Measurements from ENCODE around the gene SGPP2. TPM values are rescaled to one million over a fixed set of nuclear protein-coding genes. Genes with fewer than 3 reads are reported as not detected.
A peak's percentile ranks its signal among the peaks of the same experiment; 100 is the strongest.
"Not testable (repeated sequence)": the region's sequence is repeated elsewhere in the genome, so short reads cannot be mapped to it uniquely, and the experiment has no call there.

SGPP2 gene
- total RNA-seq, 1 donor from 2014 or later = 19.0 TPM

DNA sequence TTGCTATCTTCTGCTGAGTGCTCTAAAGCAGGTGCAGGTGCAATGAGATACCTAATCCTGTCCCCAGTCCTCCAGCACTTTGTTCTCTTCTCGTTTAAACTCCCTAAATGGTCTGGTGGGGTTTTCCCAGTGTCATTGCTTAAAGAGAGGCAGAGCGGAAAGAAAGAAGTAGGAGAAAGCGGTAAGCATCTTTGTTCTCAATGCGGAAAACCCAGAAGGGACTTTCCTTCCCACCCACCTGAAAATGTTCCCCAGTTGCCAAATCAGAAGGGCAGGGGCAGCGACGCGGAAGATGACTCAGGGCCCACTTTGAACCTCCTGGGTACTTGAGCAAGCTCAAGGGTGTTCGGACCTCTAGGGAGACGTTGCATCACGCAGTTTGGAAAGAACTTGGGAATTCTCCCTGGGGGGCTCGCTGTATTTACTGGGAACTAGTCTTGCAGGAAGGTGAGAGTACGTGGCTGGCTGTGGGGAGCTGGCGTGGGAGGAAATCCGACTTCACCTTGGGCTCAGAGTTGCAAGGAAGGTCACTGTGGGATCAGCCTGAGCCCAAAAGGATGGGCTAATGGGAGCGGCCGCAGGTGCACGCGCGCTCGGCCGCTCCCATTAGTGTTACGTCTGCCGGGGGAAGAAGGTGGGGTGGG, 589 bp upstream of the SGPP2 start:
- intact Hi-C loops (cut with DNase I) = loop anchor here (2.0 to 10.0 kb wide), 2 partner anchors 103 to 141 kb away; a partner anchor contains a TSS
- ATAC-seq (no peak), DNase-seq (ENCODE audit: missing footprints) (no peak)

DNA sequence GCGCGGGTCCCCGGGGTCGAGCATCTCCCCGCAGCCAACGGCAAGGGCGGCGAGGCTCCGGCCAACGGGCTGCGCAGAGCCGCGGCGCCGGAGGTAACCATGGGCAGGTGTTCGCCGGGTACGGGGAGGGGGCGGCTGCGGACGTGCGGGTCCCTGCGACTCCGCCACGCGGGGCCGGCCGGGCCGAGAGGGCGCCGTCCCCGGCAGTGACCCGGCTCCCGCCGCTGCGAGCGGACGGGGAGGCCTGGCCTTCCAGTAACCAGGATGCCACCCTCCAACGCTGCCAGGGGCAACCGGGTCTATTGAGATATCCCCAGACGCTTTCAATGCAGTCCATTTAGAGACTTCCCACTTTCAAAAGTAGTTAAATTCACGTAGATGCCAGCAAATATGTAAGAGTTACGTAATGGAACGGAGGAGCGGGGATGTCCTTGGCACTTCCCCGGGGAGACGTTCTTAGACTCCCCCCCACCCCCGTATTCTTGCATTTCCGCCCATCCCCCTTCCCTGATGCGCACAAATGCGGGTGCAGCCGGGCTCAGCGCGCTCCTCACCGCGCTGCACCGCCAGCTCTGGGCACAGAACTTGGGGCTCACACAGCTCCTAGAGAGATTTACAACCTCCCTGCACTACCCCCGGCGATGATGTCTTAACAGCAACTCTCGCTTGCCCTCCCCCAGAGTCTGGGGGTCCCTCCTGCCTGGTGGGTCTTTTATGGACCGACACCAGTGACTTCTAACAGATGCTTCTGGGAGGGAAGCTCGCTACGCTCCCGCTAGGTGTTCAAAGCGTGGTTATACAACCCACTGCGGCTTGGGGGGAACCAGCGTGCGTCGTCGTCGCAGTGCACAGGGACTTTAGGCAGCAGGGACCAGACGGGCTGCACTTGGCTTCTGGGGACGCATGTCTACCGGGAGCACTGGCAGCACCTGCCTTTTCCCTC, 657 bp downstream of the SGPP2 start:
- DNase-seq (ENCODE audit: missing footprints) (peak; percentile 60), ATAC-seq (peak; percentile 60)
- intact Hi-C loops (cut with DNase I) = loop anchor here (2.0 to 10.0 kb wide), 2 partner anchors 104 to 140 kb away; a partner anchor contains a TSS

DNA sequence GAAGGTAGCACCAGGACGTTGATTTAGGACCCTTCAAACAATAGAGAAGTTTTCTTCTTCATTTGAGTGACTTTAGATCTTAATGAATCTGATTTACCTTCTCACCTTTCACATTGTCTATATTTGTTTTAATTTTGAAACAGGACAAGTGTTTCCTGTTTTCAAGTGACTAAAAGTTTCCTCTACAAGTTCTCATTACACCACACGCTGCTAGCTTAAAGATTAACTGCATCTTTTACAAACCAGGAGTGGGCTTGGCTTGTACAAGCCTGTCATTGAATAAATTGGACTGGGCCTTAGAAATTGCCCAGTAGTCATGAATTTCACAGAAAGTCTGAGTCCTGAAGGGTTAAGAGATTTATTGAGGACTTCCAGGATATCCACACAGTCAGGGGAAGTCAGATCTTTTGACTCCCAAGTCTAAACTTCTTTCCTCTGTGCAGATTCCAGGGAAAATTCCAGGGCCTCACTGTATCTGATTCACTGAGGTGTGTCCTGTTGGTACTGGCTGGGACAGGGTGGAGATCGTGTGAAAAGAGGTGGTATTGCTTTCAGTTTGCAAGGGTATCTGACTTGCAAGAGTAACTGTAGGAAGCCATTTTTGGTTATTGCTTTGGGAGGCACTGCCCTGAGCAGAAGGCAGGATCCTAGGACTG, 3.4 kb downstream of the SGPP2 start:
- ATAC-seq (no peak), DNase-seq (ENCODE audit: missing footprints) (no peak)
- intact Hi-C loops (cut with DNase I) = loop anchor here (10.0 kb wide), 1 partner anchor 137 kb away; no protein-coding TSS in a partner anchor

DNA sequence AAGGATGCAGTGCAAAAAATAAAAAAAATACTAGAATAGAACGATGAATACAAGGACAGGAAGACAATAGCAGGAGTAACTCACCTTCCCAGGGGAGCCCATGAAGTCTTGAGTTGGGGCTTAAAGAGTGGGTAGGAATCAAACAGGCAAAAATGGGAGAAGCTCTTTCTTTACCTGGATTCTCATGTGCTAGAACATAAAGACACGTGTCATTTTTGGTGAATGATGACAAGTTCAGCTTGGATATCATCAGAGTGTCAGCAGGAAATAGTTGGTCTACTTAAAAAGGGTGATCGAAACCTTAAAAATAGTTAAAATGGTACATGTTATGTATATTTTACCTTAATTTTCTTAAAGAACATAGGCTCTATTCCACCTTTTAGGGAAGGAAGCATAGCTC, 5.7 kb downstream of the SGPP2 start:
- intact Hi-C loops (cut with DNase I) = no loop called here
- ATAC-seq (no peak), DNase-seq (ENCODE audit: missing footprints) (no peak)

DNA sequence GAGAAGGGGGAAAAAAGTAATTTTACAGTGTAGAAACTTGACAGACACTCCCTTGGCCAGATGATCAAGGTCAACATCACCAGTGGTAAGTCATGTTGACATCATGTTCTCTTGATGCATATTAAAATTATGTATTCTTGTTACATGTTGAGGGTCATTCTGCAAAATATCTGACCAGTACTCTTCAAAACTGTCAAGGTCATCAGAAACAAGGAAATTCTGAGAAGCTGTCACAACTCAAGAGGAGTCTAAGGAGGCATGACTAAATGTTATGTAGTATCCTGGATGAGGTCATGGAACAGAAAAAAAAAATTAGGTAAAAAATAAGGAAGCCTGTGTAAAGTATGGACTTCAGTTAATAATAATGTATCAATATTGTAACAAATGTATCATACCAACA, 6.3 kb downstream of the SGPP2 start:
- intact Hi-C loops (cut with DNase I) = no loop called here
- ATAC-seq (no peak), DNase-seq (ENCODE audit: missing footprints) (no peak)

DNA sequence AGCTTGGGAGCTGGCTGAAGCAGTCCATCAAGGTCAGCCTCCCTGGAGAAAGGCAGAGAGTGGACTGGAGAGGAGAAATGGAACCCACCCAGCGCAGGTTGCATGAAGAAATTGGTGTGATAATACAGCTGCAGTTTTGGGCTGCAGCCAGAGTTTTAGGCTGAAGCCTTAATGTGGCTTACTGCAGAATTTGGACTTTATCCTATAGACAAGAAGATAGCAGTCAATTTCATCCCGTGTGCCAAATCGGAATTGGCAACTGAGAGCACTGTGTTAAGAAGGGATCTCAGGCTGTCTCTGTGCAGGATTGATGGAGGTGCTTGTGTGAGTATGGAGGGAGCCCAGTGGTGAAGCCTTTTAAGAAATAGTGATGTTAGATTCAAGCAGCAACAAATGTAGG, 7.5 kb downstream of the SGPP2 start:
- DNase-seq (ENCODE audit: missing footprints) = no peak
- intact Hi-C loops (cut with DNase I) = no loop called here
- no peak for ATAC-seq

DNA sequence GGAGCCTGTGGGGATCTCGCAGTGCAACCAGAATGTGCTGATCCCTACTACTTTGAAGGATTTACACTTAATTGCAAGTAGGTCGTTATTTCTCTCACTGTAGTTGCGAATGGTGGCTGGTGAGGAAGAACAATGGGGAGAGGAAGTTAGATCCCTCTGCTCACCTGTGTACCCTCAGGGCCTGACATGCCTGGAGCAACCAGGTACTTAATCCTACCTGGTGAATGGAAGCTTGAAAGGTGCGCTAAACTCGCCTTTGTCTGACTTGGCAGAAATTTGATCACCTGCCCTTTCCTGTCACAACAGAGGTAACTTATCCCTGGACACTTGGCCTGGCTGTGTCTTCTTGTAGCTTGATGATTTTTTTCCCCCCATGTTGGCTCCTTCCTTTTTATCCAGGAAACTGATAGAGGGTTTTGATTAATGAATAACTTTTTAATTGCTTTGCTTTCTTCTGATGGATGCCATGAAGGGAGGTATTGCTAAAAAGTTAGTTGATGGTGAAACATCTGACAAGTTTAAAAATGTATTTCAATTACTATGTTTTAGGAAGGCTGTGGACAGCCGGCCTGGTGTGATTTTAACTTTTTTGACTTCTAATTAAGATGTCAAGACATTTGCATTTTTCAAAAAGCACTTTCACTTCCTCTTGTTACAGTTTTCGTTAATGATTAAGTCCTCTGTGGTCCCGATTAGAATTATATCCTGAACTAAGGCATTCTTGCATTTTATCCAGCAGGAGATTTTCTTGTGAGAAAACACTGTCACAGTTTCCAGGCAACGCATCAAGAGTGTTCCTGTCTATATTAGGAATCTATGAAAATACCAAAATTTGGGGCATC, 9.2 kb downstream of the SGPP2 start:
- intact Hi-C loops (cut with DNase I) = no loop called here
- DNase-seq (ENCODE audit: missing footprints) (no peak), ATAC-seq (no peak)

DNA sequence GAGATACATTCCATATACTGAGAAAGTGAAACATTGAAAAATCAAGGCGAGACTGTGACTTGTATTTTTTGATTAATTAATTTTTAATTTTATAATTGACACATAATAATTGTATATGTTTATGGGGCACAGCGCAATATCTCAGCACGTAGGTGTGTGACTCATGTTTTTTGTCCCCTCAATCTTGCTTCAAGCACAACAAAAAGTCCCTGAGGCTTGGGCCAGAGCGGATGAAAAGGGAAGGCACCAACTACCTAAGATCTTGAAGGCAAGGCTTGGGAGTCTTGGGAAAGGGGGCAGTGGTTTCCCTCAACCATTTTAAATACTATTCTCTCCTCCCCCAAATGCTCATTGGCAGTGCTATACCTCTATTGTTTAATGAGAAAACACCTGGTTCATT, 9.9 kb downstream of the SGPP2 start:
- no peak for DNase-seq (ENCODE audit: missing footprints)
- ATAC-seq = no peak
- intact Hi-C loops (cut with DNase I) = no loop called here

DNA sequence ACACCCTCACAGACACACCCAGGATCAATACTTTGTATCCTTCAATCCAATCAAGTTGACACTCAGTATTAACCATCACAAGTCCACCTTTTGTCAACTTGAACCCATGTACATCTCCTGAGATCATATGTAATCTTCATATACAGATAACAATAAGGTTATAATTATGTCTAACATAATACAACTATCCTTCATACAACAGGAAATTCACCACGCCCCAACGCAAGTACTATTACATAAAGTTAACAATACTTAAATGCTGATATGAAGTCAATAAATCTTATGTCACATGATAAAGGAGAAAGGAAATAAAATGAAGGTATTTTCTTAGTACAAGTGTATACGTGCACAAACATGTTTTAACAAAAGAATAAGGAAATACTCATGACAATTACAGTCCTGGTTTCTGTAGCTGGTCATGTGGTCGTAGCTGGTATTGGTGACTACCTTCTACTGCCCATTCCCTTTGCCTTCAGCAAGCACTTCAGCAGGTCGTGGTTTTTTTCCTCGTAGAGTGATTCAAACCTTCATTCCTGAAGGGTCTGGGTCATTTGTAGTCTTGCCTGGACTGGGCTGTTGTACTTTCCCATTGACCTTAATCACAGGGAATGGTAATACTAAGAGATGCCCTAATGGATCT, 11.2 kb downstream of the SGPP2 start:
- DNase-seq (ENCODE audit: missing footprints); intact Hi-C loops (cut with DNase I); ATAC-seq: not testable (repeated sequence)

DNA sequence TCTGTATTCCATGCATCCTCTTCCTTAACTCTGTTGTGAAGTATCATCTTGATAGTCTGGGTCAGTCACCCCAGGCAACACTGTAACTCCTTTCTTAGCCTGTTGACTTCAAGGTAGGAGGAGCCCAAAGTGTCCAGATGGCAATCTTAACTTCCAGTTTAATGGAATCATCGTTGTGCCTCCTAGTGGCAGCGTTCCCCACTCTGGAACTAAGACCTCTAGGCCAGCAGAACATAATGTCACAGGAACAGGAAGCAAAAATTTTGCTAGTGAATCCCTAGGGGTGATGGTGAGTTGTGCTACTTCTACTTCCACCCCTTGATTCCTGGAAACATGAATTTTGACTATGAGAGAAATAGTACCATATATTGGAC, 11.7 kb downstream of the SGPP2 start:
- DNase-seq (ENCODE audit: missing footprints) (no peak), ATAC-seq (no peak)
- intact Hi-C loops (cut with DNase I) = no loop called here

DNA sequence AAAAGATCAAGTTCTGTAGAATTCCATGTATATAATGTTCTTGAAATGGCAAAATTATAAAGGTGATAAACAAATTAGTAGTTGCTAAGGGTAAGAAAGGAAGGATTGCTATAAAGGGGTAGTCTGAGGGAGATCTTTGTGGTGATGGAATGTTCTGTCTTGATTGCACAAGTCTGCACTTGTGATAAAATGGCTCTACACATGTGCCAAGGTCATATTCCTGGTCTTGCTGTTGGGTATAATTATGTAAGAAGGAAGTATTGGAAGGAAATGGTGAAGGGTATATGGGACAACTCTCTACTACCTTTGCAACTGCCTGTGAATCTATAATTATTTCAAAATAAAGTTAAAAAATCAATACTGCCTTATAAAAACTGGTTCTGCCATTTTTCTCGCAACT, 15.3 kb downstream of the SGPP2 start:
- no peak for DNase-seq (ENCODE audit: missing footprints)
- intact Hi-C loops (cut with DNase I) = no loop called here
- ATAC-seq = no peak

DNA sequence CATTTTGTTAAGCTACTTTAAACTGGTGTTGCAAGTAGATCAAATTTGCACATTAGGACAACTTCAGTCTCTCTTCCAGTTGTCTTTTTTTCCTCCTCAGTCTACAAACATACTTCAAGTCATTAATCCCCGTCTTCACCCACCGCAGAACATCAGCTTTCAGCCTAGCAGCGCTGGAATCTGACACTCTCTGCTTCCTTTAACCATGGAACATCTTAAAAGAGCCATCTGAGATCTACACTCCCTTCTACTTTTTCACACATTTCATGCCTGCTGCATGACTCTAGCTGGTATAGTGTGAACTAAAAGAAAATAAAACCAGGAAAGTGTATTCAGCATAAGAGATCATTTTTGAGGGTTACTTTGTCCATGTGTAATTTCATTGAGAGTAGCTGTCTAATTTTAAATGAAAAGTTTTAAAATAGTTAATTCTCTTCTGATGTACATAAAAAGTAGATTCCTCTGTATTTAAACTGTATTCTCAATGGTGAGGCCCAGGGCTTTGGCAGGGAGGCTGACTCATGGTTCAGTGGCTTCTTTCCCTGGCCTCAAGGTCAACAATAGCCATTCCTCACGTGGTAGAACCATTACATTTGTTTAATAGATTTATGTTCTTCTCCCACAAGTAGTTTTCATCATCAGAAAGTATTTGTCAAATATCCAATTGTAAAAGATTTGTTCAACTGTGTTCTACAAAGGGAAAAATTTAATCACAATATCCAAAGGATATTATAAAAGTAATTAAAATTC, 16.5 kb downstream of the SGPP2 start:
- DNase-seq (ENCODE audit: missing footprints) (no peak), ATAC-seq (no peak)
- intact Hi-C loops (cut with DNase I) = no loop called here

DNA sequence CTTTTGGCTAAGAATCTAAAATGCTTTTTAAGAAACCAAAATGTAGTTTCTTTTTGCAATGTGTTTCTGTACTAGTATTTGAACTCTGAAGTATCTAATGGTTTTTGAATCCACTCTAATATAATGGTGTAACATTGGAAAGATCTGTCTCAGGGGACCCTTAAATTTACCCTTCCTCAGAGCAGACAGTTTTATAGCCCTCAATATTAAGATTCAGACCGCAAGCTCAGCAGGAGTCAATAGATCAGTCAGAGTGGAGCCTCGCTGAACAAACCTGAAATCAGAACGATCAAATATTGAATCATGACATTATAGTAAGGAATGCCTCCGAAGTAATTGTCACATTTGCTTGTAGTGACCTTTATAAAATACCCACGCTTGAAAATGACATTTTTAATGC, 18.3 kb downstream of the SGPP2 start:
- intact Hi-C loops (cut with DNase I) = no loop called here
- DNase-seq (ENCODE audit: missing footprints) = no peak
- no peak for ATAC-seq

DNA sequence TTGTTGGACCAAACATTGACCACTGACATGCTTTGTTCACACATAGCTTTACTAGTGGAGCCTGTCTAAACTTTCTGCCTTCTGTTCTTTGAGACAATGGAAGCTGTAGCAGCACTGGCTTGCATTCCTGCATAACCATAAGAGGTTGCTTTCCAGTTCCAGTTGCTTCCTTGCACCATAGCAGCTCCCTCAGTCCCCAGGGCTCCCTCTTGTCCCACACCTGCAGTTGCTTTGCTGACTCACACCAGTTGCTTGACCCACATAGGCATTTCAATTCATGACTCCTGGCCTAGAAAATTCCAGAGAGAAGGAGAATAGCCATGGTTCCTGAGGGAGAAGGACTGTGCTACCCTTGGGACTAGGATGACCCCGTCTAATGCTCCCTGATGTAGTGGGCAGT, 20.9 kb downstream of the SGPP2 start:
- no peak for ATAC-seq
- no peak for DNase-seq (ENCODE audit: missing footprints)
- intact Hi-C loops (cut with DNase I) = no loop called here

DNA sequence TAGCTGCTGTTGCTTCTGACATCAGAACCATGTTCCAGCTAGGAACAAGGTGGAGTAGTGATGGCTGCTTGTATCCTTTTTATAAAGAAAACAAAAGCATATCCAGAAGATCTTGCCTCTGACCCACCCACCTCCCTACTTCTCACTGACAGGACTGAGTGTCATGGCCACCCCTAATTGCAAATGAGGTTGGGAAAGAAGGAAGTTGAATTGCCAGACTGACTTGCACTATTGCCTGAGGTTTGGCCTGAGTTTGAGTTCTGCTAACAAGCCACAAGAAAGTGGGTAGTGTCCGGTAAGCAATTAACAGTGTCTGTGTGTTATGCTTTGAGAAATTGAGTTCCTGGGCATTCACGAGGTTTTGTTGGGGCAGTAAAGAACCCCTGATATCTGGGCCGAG, 22.8 kb downstream of the SGPP2 start:
- no peak for ATAC-seq
- no peak for DNase-seq (ENCODE audit: missing footprints)
- intact Hi-C loops (cut with DNase I) = no loop called here

DNA sequence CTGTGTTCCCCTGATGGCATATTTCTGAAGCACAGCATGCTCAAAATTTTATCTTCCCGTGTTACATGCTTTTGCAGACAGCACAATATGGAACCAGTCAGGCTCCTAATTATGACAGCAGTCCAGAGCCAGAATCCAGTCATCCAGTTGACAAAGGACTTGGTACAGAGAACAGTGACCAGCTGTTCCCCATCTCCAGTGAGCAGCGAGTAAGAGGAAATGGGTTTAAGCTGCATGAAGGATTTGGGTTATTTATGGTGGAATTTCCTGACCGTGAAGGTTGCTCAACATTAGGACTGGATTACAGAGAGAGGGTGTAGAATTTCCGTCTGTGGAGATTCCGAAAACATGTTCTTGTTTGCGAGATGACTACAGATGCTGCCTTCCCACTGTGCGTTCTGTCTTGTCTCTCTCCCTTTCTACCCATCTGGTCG, 24.4 kb downstream of the SGPP2 start:
- no peak for DNase-seq (ENCODE audit: missing footprints)
- peak; percentile 89 for ATAC-seq
- intact Hi-C loops (cut with DNase I) = no loop called here

DNA sequence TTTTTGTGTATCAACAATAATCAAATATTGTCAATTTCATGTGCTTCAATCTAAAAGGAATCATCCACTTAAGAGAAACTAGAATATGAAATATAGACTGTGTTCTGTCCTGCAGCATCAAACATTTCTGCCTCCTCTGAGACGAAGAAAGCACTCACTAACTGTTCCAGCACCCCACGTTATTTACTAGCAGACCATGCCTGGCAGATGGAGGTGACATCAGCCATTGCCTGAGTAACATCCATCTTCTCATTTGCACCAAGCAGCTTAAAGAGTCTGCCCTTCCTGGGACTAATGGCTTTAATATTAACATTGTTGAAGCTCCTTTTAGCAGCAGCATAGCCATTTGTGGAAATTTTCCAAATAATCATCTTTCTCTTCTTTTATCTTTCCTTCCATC, 25.7 kb downstream of the SGPP2 start:
- ATAC-seq (no peak), DNase-seq (ENCODE audit: missing footprints) (no peak)
- intact Hi-C loops (cut with DNase I) = no loop called here

DNA sequence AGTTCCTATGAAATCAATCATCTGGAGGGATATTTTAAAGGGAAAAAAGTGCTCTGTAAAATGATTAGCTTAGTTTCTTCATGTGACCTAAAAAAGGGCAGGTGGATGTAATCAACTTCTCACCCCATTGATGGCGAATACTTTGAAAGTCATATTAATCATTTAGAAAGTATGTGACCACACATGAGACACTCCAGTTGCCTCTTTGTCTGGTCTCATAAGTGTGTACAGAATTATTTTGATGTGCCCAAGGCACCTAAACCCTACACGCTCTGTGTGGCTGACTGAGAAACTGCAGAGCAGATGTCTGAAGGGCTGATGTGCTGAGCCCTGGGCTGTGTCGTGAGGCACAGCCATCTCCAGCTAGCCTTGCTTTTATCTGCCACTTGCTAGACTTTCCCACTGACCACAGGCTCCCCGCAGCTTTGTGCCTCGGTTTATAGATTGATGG, 26.9 kb downstream of the SGPP2 start:
- intact Hi-C loops (cut with DNase I) = no loop called here
- DNase-seq (ENCODE audit: missing footprints) = no peak

More for the DNA sequence above, 26.9 kb downstream of the SGPP2 start:
- no peak for ATAC-seq
